ENCODE results near the gene DNMT3L. TPM values are rescaled to one million over a fixed set of nuclear protein-coding genes. Genes with fewer than 3 reads are reported as not detected.
A peak's percentile ranks its signal among the peaks of the same experiment; 100 is the strongest.
"Not testable (repeated sequence)": the region's sequence is repeated elsewhere in the genome, so short reads cannot be mapped to it uniquely, and the experiment has no call there.

DNMT3L gene
- total and polyA plus RNA-seq, 7 experiments from 2014 or later, result not detected

DNA sequence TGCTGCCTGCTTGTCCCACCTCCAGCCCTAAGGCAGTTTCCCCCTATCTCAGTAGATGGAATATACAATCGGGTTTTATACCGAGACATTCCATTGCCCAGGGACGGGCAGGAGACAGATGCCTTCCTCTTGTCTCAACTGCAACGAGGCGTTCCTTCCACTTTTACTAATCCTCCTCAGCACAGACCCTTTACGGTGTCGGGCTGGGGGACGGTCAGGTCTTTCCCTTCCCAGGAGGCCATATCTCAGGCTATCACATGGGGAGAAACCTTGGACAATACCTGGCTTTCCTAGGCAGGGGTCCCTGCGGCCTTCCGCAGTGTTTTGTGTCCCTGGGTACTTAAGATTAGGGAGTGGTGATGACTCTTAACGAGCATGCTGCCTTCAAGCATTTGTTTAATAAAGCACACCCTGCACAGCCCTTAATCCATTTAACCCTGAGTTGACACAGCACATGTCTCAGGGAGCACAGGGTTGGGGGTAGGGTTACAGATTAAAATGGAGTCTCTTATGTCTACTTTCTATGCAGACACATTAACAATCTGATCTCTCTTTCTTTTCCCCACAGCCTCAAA is 21.6 kb upstream of the DNMT3L start:
- intact Hi-C loops (cut with micrococcal nuclease); H3K4me1 ChIP-seq (ENCODE audit: control insufficient read depth in 2 of 2, insufficient read depth in 2 of 2, low read length in 2 of 2); POLR2A ChIA-PET: not testable (repeated sequence)

GRCh38 chr21:44282370-44282769 is 20.7 kb upstream of the DNMT3L start:
- no peaks in the 10 kb centered on the region for H3K27me3 ChIP-seq (ENCODE audit: control insufficient read depth in 2 of 2, insufficient read depth in 2 of 2, low read length in 2 of 2)
- ChIA-PET POLR2A (no interaction called here), CTCF (no interaction called here)
- DNase-seq (no peak), ATAC-seq (no peak)
- H3K4me3 Mint-ChIP-seq, result no peak overlapping the region
- H3K36me3 Mint-ChIP-seq, result no peaks in the 10 kb centered on the region
- intact Hi-C loops (cut with micrococcal nuclease), result no loop called here
- H3K27ac ChIP-seq (ENCODE audit: low read depth, low read length), result no peak overlapping the region
- H3K4me1 Mint-ChIP-seq, result no peaks in the 10 kb centered on the region
- H3K27me3 Mint-ChIP-seq, result peaks cover 0 to 7% (median 0%) of the 10 kb centered on the region in 5 donors
- H3K4me1 ChIP-seq (ENCODE audit: control insufficient read depth in 2 of 2, insufficient read depth in 2 of 2, low read length in 2 of 2), result no peaks in the 10 kb centered on the region
- no peaks in the 10 kb centered on the region for H3K36me3 ChIP-seq (ENCODE audit: control insufficient read depth in 2 of 3, insufficient read depth in 3 of 3, low read length in 3 of 3)
- H3K9me3 Mint-ChIP-seq, result no peaks in the 10 kb centered on the region
- H3K9me3 ChIP-seq (ENCODE audit: control insufficient read depth in 2 of 3, low read length in 3 of 3), result no peaks in the 10 kb centered on the region
- H3K27ac Mint-ChIP-seq, result no peak overlapping the region
- H3K4me3 ChIP-seq (ENCODE audit: low read length), result no peak overlapping the region

More for the DNA sequence above, 21.6 kb upstream of the DNMT3L start:
- H3K9me3 Mint-ChIP-seq; H3K27me3 Mint-ChIP-seq; H3K36me3 ChIP-seq (ENCODE audit: control insufficient read depth in 2 of 3, insufficient read depth in 3 of 3, low read length in 3 of 3); DNase-seq; H3K4me1 Mint-ChIP-seq; H3K4me3 Mint-ChIP-seq; H3K27ac ChIP-seq (ENCODE audit: low read depth, low read length); H3K9me3 ChIP-seq (ENCODE audit: control insufficient read depth in 2 of 3, low read length in 3 of 3); ATAC-seq; H3K36me3 Mint-ChIP-seq; H3K4me3 ChIP-seq (ENCODE audit: low read length); CTCF ChIA-PET; H3K27me3 ChIP-seq (ENCODE audit: control insufficient read depth in 2 of 2, insufficient read depth in 2 of 2, low read length in 2 of 2): not testable (repeated sequence)
- H3K27ac Mint-ChIP-seq, result peak overlapping the region in 1 of 9 donors; percentile 22

DNA sequence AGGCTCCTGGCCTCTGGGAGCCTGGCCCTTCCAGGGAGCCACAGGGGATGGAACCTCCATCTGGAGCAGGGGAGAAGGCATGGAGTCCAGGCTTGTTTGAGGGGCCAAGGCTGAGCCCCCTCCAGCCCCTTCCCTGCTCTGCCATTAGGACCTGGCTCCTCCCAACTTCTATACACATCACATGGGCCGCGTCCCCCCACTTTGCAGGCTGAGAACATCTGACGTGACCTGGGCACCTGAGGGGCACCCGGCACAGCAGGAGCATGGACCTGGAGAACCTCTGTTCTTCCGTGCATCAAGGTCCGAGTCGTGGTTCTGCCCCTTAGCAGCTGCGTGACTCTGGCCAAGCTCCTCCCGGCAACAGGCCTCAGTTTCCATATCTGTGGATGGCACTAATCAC is 20.1 kb upstream of the DNMT3L start:
- Mint-ChIP-seq H3K4me3 (no peak overlapping the region), H3K36me3 (no peaks in the 10 kb centered on the region), H3K9me3 (no peaks in the 10 kb centered on the region), H3K4me1 (no peaks in the 10 kb centered on the region), H3K27ac (no peak overlapping the region), H3K27me3 (peaks cover 0 to 10% (median 0%) of the 10 kb centered on the region in 5 donors)
- Histone ChIP-seq H3K27ac (ENCODE audit: low read depth, low read length) (no peak overlapping the region), H3K9me3 (ENCODE audit: control insufficient read depth in 2 of 3, low read length in 3 of 3) (no peaks in the 10 kb centered on the region), H3K4me1 (ENCODE audit: control insufficient read depth in 2 of 2, insufficient read depth in 2 of 2, low read length in 2 of 2) (no peaks in the 10 kb centered on the region), H3K36me3 (ENCODE audit: control insufficient read depth in 2 of 3, insufficient read depth in 3 of 3, low read length in 3 of 3) (no peaks in the 10 kb centered on the region), H3K27me3 (ENCODE audit: control insufficient read depth in 2 of 2, insufficient read depth in 2 of 2, low read length in 2 of 2) (no peaks in the 10 kb centered on the region), H3K4me3 (ENCODE audit: low read length) (no peak overlapping the region)
- ChIA-PET POLR2A (interaction anchor here (0.6 kb wide), 1 partner anchor 159 kb away, joined by 3 read pairs; no protein-coding TSS in a partner anchor), CTCF (no interaction called here)
- DNase-seq (peak in 1 of 9 donors; percentile 7), ATAC-seq (no peak)
- intact Hi-C loops (cut with micrococcal nuclease), result no loop called here

DNA sequence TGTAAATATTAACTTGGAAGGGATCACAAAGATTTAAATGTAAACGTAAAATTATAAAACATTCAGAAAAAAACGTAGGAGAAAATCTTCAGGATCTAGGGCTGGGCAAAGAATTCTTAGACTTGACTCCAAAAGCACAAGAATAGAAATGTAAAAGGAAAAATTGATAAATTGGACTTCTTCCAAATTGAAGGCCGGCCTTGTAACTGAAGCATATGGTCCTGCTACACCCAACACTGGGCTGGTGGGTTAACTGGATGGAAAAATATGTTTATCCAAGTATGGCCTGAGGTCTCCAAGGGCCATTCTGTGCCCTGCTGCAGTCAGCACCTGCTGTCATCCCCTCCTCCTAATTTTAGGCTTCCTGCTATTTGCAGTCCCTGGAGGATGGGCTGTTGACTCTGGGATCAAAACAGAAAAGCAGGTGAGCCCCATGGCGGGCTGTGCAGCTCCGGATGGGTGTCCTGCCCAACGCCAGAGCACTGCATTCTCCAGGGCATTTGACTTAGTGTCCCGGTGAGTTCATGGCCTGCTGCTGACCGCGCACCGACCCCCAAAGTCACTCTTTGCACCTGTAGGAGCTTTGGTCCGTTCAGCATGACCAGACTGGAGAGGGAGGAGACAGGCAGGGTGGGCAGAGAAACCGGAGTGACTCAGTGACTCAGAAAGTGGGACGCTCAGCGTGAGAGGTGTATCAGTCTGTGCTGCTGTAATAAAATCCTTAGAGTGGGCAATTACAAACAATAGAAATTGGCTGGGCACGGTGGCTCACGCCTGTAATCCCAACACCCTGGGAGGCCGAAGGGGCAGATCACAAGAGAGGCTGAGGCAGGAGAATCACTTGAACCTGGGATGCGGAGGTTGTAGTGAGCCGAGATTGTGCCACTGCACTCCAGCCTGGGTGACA is 17.9 kb upstream of the DNMT3L start:
- ChIA-PET POLR2A (no interaction called here), CTCF (no interaction called here)
- Mint-ChIP-seq H3K27me3 (peaks cover 0 to 22% (median 0%) of the 10 kb centered on the region in 5 donors), H3K27ac (no peak overlapping the region), H3K4me1 (no peaks in the 10 kb centered on the region), H3K4me3 (no peak overlapping the region), H3K36me3 (no peaks in the 10 kb centered on the region), H3K9me3 (no peaks in the 10 kb centered on the region)
- intact Hi-C loops (cut with micrococcal nuclease), result no loop called here
- Histone ChIP-seq H3K9me3 (ENCODE audit: control insufficient read depth in 2 of 3, low read length in 3 of 3) (no peaks in the 10 kb centered on the region), H3K27ac (ENCODE audit: low read depth, low read length) (no peak overlapping the region), H3K27me3 (ENCODE audit: control insufficient read depth in 2 of 2, insufficient read depth in 2 of 2, low read length in 2 of 2) (no peaks in the 10 kb centered on the region), H3K4me1 (ENCODE audit: control insufficient read depth in 2 of 2, insufficient read depth in 2 of 2, low read length in 2 of 2) (no peaks in the 10 kb centered on the region), H3K4me3 (ENCODE audit: low read length) (no peak overlapping the region), H3K36me3 (ENCODE audit: control insufficient read depth in 2 of 3, insufficient read depth in 3 of 3, low read length in 3 of 3) (no peaks in the 10 kb centered on the region)
- ATAC-seq (no peak), DNase-seq (no peak)

GRCh38 chr21:44275041-44275440 is 13.3 kb upstream of the DNMT3L start:
- Histone ChIP-seq H3K4me3 (ENCODE audit: low read length) (no peak overlapping the region), H3K4me1 (ENCODE audit: control insufficient read depth in 2 of 2, insufficient read depth in 2 of 2, low read length in 2 of 2) (no peaks in the 10 kb centered on the region), H3K9me3 (ENCODE audit: control insufficient read depth in 2 of 3, low read length in 3 of 3) (no peaks in the 10 kb centered on the region), H3K36me3 (ENCODE audit: control insufficient read depth in 2 of 3, insufficient read depth in 3 of 3, low read length in 3 of 3) (no peaks in the 10 kb centered on the region), H3K27ac (ENCODE audit: low read depth, low read length) (no peak overlapping the region), H3K27me3 (ENCODE audit: control insufficient read depth in 2 of 2, insufficient read depth in 2 of 2, low read length in 2 of 2) (no peaks in the 10 kb centered on the region)
- ChIA-PET CTCF (no interaction called here), POLR2A (no interaction called here)
- no peaks in the 10 kb centered on the region for H3K9me3 Mint-ChIP-seq
- ATAC-seq (no peak), DNase-seq (peak in 1 of 9 donors; percentile 5)
- intact Hi-C loops (cut with micrococcal nuclease), result no loop called here
- no peaks in the 10 kb centered on the region for H3K4me1 Mint-ChIP-seq
- peak overlapping the region in 1 of 9 donors; percentile 22 for H3K27ac Mint-ChIP-seq
- H3K36me3 Mint-ChIP-seq, result no peaks in the 10 kb centered on the region
- no peak overlapping the region for H3K4me3 Mint-ChIP-seq
- peaks cover 0 to 29% (median 0%) of the 10 kb centered on the region in 5 donors for H3K27me3 Mint-ChIP-seq

- H3K4me3 ChIP-seq (ENCODE audit: low read length), result no peak overlapping the region
- Mint-ChIP-seq H3K4me1 (peaks cover 0 to 3% (median 0%) of the 10 kb centered on the region in 7 donors), H3K9me3 (no peaks in the 10 kb centered on the region), H3K36me3 (no peaks in the 10 kb centered on the region), H3K27ac (no peak overlapping the region), H3K4me3 (no peak overlapping the region), H3K27me3 (peaks cover 0 to 24% (median 0%) of the 10 kb centered on the region in 5 donors)
- H3K4me1 ChIP-seq (ENCODE audit: control insufficient read depth in 2 of 2, insufficient read depth in 2 of 2, low read length in 2 of 2), result no peaks in the 10 kb centered on the region
- H3K27me3 ChIP-seq (ENCODE audit: control insufficient read depth in 2 of 2, insufficient read depth in 2 of 2, low read length in 2 of 2), result no peaks in the 10 kb centered on the region
- H3K36me3 ChIP-seq (ENCODE audit: control insufficient read depth in 2 of 3, insufficient read depth in 3 of 3, low read length in 3 of 3), result no peaks in the 10 kb centered on the region
- CTCF ChIA-PET, result interaction anchor here (1.1 kb wide), 1 partner anchor 24 kb away, joined by 3 read pairs; no protein-coding TSS in a partner anchor
- no peaks in the 10 kb centered on the region for H3K9me3 ChIP-seq (ENCODE audit: control insufficient read depth in 2 of 3, low read length in 3 of 3)
- POLR2A ChIA-PET, result no interaction called here
- no peak overlapping the region for H3K27ac ChIP-seq (ENCODE audit: low read depth, low read length)
- ATAC-seq (no peak), DNase-seq (no peak)
- intact Hi-C loops (cut with micrococcal nuclease), result no loop called here
Measured at GRCh38 chr21:44273046-44273445, 11.3 kb upstream of the DNMT3L start.
